ELF-1 (cell line): ENCODE results near the gene MYEF2.

Experiments used
- DNase-seq: peaks from one replicate; pipeline ENCODE4 v3.0.0-alpha.2; 2016; ENCODE audit warnings: low read depth, low spot score

MYEF2 gene

GRCh38 chr15:48086576-48086975 lies 91.5 kb downstream of the MYEF2 start:
- DNase-seq: no peak

- no peak for DNase-seq
These were observed 92.0 kb downstream of the MYEF2 start for GRCh38 chr15:48086133-48086532.

- DNase-seq: no peak
These were observed 92.5 kb downstream of the MYEF2 start for GRCh38 chr15:48085591-48085930.

GRCh38 chr15:48084759-48085590 lies 93.1 kb downstream of the MYEF2 start:
- peak; percentile 27 for DNase-seq
